T47D (cell line): Measurements from ENCODE around the gene SPATA13.

Experiments used
- DNase-seq, 2 experiments: peaks; one replicate each; pipeline versions ENCODE4 v3.0.0 to v3.0.0-alpha.2; 2011 to 2012; ENCODE audit warnings: low read depth in 1 of 2, low spot score in 1 of 2
- JUND ChIP-seq: IDR thresholded peaks from 2 replicates; pipeline ENCODE4 v1.6.1; 2012; ENCODE audit warnings: low read depth
- in situ Hi-C: cut with HindIII; loops from 2 replicates; pipeline ENCODE4 v1.10.0; 2016; ENCODE audit warnings: low sequenced_read_pairs, low pct_unique_long_range_greater_than_20kb

The SPATA13 gene

DNA sequence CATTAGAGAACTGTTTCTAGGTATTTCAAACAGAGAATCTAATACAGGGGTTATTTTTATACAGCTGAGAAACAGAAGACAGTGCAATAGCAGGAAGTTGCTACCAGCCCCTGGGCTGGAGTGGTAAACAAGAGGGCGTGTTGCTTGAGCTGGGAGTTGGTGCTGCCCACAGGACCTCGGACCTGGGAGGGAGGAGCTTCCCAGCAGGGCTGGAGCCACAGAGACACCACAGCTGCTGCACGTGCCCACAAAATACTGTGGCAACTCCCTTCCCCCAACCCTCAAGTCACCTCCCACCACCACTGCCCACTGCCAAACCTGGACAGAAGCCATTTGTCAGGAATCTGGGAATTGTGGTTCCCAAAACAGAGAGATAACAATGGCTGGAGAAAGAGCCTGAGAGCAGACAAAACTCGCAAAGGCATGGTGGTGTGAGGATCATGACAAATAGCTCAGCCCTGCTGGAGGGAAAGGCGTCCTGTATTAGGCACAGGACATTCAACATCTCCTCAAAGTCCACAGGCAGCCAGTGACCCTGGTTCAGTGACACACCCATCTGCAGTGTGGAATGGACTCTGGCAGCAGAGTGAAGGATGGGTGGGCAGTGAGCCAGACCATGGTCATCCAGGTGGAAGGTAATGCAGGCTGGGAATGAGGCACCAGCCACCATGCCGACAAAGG is 57.2 kb downstream of the SPATA13 start:
- DNase-seq: peak in 1 of 2 experiments; percentile 61
- TF ChIP-seq JUND: no peak
- in situ Hi-C loops: no loop called here

- in situ Hi-C loops: no loop called here
Observed at GRCh38 chr13:24218338-24218737, 57.8 kb downstream of the SPATA13 start.

GRCh38 chr13:24218977-24219376 is 58.5 kb downstream of the SPATA13 start:
- in situ Hi-C loops: no loop called here
- no peak for TF ChIP-seq JUND

More at GRCh38 chr13:24218338-24218737, 57.8 kb downstream of the SPATA13 start:
- no peak for DNase-seq
- no peak for TF ChIP-seq JUND

GRCh38 chr13:24220086-24220703 is 59.7 kb downstream of the SPATA13 start:
- in situ Hi-C loops: no loop called here
- TF ChIP-seq JUND: no peak
- DNase-seq: peak; percentile 47 to 86

More at GRCh38 chr13:24218977-24219376, 58.5 kb downstream of the SPATA13 start:
- no peak for DNase-seq

DNA sequence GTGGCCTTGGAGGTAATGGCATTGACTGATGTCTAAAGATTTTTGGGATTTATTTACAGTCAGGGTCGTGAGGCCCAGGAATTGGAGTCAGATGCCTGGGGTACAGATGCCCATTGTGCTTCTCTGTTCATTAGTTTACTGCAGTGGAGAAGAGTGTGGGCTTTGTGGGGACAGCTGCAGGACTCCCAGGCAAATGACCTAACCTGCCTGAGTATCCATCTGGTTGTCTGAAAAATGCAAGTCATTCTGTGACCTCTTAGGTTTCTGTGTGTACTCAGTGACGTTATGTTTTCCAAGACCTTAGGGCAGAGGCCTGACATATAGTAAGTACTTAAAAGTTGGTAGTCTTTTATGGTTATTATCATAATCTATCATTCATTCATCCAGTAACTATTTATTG is 60.5 kb downstream of the SPATA13 start:
- DNase-seq: peak; percentile 35 to 74
- in situ Hi-C loops: no loop called here
- no peak for TF ChIP-seq JUND

DNA sequence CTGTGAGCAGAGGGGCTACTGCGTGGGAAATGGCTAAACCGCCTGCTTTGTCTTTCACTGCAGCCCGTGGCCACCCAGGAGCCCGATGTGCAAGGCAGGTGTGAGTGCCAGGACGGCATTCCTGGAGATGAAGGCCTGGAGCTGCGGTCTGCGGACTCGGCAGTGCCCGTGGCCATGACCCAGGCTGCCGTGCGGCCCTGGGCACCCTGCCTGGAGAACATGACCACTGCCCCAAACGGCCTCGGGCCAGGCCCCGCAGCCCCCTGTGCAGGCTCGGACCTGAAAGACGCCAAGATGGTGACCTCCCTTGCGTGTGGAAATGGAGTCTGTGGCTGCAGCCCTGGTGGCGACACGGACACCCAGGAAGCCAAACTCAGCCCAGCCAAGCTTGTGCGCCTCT is 62.2 kb downstream of the SPATA13 start:
- in situ Hi-C loops: no loop called here
- TF ChIP-seq JUND: no peak
- DNase-seq: no peak

DNA sequence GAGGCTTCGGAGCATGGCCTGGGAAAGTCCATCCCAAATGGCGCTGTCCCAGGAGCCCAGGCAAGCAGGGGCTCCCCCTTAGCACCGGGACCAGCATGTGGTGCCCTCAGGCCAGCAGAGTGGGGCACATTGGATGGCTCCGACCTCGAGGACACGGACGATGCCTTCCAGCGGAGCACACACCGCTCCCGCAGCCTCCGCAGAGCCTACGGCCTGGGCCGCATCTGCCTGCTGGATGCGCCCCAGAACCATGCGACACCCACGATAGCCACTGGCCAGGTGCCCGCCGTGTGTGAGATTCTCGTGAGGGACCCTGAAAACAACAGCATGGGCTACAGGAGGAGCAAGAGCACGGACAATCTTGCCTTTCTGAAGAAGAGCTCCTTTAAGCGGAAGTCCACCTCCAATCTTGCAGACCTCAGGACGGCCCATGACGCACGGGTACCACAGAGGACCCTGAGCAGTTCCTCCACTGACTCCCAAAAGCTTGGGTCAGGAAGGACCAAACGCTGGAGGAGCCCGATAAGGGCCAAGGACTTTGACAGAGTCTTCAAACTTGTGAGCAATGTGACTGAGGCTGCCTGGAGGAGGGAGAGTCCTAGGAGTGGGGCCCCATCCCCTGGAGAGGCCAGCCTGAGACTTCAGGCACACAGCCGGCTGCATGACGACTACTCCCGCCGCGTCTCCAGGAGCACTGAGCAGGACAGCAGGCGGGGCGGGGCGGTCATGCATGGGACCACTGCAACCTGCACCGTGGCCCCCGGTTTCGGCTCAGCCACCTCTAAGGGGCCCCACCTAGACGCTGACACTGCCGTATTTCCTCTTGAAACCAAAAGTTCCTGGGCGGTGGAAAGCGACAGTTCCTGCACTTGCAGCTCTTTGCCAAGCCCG is 63.1 kb downstream of the SPATA13 start:
- no peak for DNase-seq
- in situ Hi-C loops: no loop called here
- no peak for TF ChIP-seq JUND

DNA sequence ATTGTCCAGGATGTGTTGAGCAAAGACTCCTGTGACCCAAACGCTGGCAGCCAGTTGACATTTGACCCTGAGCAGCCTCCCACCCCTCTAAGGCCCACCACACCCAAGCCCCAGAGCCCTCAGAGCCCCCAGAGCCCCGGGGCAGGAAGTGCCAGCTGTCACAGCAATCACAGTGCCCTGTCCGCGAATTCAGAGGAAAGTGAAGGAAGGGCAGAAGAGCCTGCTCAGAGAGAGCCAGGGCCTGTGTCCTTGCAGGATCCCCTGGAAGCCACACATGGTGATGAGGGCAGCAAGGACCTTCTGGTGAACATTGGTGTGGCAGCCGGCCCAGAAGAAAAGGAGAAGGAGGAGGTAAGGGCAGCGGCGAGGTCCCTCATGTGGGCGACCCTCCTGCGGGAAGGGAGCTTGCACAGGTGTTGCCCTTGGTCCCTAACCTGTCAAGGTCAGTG is 63.7 kb downstream of the SPATA13 start:
- in situ Hi-C loops: no loop called here
- TF ChIP-seq JUND: no peak
- DNase-seq: no peak

DNA sequence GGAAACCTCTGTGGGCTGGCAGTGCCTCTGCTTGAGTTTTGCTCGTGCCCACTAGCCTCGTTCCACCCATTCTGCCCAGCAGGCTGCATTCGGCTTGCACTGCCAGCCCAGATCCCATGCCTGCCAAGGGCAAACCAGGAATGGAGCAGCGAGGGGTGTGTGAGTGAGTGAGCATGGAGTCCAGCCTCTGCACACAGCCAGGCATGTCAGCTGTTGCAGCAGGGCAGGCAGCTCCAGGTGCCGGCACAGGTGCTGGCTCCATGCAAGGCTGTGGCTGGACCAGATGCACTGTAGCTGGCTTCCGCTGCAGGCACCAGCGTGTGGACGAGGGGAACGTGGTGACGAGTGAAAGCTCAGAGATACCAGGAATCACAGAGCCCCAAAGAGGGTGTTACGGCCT is 64.5 kb downstream of the SPATA13 start:
- in situ Hi-C loops: no loop called here
- no peak for DNase-seq
- no peak for TF ChIP-seq JUND

DNA sequence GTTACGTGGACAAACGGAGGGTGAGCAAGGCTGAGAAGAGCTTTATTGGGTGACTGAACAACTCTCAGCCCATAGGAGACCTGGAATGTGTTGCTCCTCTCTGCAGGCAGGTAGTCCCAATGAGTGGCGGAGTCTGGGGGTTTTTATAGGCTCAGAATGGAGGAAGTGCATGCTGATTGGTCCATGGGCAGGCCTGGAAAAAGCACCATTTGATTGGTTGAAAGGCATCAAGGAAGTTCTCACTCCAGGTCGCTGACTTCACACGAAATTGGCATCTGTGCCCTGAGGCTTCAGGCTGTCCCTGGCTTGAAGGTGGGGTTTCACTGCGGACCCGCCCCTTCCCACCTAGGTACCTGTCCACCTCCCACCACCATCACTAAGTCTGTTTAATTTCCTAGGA is 65.4 kb downstream of the SPATA13 start:
- no peak for DNase-seq
- no peak for TF ChIP-seq JUND
- in situ Hi-C loops: no loop called here

- no peak for TF ChIP-seq JUND
- in situ Hi-C loops: no loop called here
- peak in 1 of 2 experiments; percentile 29 for DNase-seq
Observed at GRCh38 chr13:24226762-24227161, 66.2 kb downstream of the SPATA13 start.

GRCh38 chr13:24228852-24229458 is 68.4 kb downstream of the SPATA13 start:
- peak in 1 of 2 experiments; percentile 73 for DNase-seq
- in situ Hi-C loops: no loop called here
- TF ChIP-seq JUND: no peak
